Glutamatergic neuron (in vitro differentiated cells): ENCODE data around the gene NDC1. TPM values are rescaled to one million over a fixed set of nuclear protein-coding genes. Genes with fewer than 3 reads are reported as not detected.

Experiments
- DNase-seq: peaks from one replicate; pipeline ENCODE4 v3.0.0; 2022
- H3K27ac Mint-ChIP-seq: one replicate; pipeline ENCODE4 v1.8.0; 2020; ENCODE audit warnings: mild to moderate bottlenecking, mixed read lengths, inconsistent platforms; ENCODE audit not compliant: unreplicated experiment
- H3K27me3 Mint-ChIP-seq: one replicate; pipeline ENCODE4 v1.8.0; 2020; ENCODE audit warnings: mild to moderate bottlenecking, moderate library complexity, mixed read lengths, inconsistent platforms; ENCODE audit not compliant: unreplicated experiment
- H3K36me3 Mint-ChIP-seq: one replicate; pipeline ENCODE4 v1.8.0; 2020; ENCODE audit warnings: mild to moderate bottlenecking, mixed read lengths, inconsistent platforms; ENCODE audit not compliant: unreplicated experiment
- H3K4me1 Mint-ChIP-seq: one replicate; pipeline ENCODE4 v1.8.0; 2020; ENCODE audit warnings: mild to moderate bottlenecking, low read depth, mixed read lengths, inconsistent platforms; ENCODE audit not compliant: unreplicated experiment
- H3K4me3 Mint-ChIP-seq: one replicate; pipeline ENCODE4 v1.8.0; 2020; ENCODE audit warnings: mild to moderate bottlenecking, mixed read lengths, inconsistent platforms; ENCODE audit not compliant: unreplicated experiment
- H3K9me3 Mint-ChIP-seq: one replicate; pipeline ENCODE4 v1.8.0; 2020; ENCODE audit warnings: mild to moderate bottlenecking, moderate library complexity, mixed read lengths, inconsistent platforms; ENCODE audit not compliant: unreplicated experiment
- CTCF ChIP-seq: fragments of 200-600 bp; sonication (generic); IDR thresholded peaks from one replicate; pipeline ENCODE4 v1.5.0; 2021; ENCODE audit not compliant: partially characterized antibody, unreplicated experiment
- total RNA-seq: library from RNA; stranded (reverse); fragmentation: NEBNext Ultra II Directional; extraction: Animal tissue kit (Norgen Biotek cat#: 25700); gene quantifications from one replicate; pipeline ENCODE4 v1.2.1, GENCODE V29; 2021; ENCODE audit not compliant: unreplicated experiment

NDC1 gene
- total RNA-seq, 1 donor from 2014 or later = 10.6 TPM

GRCh38 chr1:53783056-53783455, 55.0 kb downstream of the NDC1 start:
- Mint-ChIP-seq H3K9me3 (no peaks in the 10 kb centered on the region), H3K27ac (no peak overlapping the region), H3K4me3 (no peak overlapping the region), H3K36me3 (no peaks in the 10 kb centered on the region), H3K27me3 (no peaks in the 10 kb centered on the region), H3K4me1 (no peaks in the 10 kb centered on the region)
- DNase-seq = no peak
- no peak for TF ChIP-seq CTCF

GRCh38 chr1:53781654-53782053, 56.4 kb downstream of the NDC1 start:
- Mint-ChIP-seq H3K9me3 (no peaks in the 10 kb centered on the region), H3K27me3 (no peaks in the 10 kb centered on the region), H3K36me3 (no peaks in the 10 kb centered on the region), H3K4me3 (no peak overlapping the region), H3K27ac (no peak overlapping the region), H3K4me1 (no peaks in the 10 kb centered on the region)
- no peak for TF ChIP-seq CTCF
- DNase-seq = no peak

- Mint-ChIP-seq H3K9me3 (peaks cover 2% of the 10 kb centered on the region), H3K27ac (no peak overlapping the region), H3K4me1 (no peaks in the 10 kb centered on the region), H3K27me3 (no peaks in the 10 kb centered on the region), H3K36me3 (no peaks in the 10 kb centered on the region), H3K4me3 (no peak overlapping the region)
- TF ChIP-seq CTCF = no peak
- DNase-seq = no peak
These were observed 60.8 kb downstream of the NDC1 start for GRCh38 chr1:53777272-53777671.

GRCh38 chr1:53771648-53772047, 66.4 kb downstream of the NDC1 start:
- H3K36me3 Mint-ChIP-seq = no peaks in the 10 kb centered on the region
- no peak overlapping the region for H3K27ac Mint-ChIP-seq
- no peak for TF ChIP-seq CTCF
- H3K4me1 Mint-ChIP-seq = no peaks in the 10 kb centered on the region
- peaks cover 2% of the 10 kb centered on the region for H3K9me3 Mint-ChIP-seq
- H3K27me3 Mint-ChIP-seq = no peaks in the 10 kb centered on the region
- no peak overlapping the region for H3K4me3 Mint-ChIP-seq
- no peak for DNase-seq

- Mint-ChIP-seq H3K4me3 (no peak overlapping the region), H3K27ac (no peak overlapping the region), H3K4me1 (peaks cover 2% of the 10 kb centered on the region), H3K9me3 (peaks cover 2% of the 10 kb centered on the region), H3K27me3 (no peaks in the 10 kb centered on the region), H3K36me3 (no peaks in the 10 kb centered on the region)
- no peak for TF ChIP-seq CTCF
- no peak for DNase-seq
These were observed 68.3 kb downstream of the NDC1 start for GRCh38 chr1:53769780-53770179.
